ENCODE data around the gene TBC1D14. TPM values are rescaled to one million over a fixed set of nuclear protein-coding genes. Genes with fewer than 3 reads are reported as not detected.

TBC1D14 gene
- total RNA-seq, 1 experiment from 2014 or later, result 54.0 TPM

DNA sequence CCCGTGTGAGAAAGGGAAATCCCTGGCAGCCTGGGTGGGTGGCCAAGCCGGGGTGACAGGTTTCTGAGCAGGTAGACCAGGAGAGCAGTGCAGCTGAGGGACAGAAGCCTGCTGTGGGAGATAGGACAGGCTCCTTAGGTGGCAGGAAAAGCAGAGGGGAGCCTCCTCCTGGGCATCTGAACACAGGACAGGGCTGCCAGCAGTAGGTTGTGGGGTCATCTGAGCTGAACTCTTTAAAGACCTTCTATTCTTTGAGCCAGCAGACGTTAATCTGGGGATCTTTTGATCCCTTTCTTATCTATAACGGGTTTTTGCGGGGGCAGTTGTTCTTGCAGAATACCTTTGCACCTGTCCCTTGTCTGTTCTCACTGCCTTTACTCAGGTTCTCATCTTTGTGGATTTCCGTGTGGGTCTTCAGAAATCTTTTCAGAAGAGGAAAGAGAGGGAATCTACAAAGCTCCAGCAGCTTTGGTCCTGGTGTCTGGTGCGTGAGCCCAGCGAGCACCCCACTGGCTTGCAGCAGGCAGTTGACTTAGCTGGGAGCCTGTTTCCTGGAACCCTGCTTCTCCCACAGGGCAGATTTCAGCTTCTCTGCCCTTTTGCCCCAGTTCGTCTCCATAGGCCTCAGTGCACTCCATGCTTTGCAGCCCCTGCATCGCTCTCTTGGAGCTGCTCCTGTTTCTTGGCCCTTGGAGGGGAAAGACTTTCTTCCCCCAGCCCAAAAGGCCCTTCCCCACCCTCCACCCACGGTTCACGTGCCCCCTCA lies 97.7 kb downstream of the TBC1D14 start:
- DNase-seq, result peak in 1 of 2 experiments; percentile 36
- no peak overlapping the region for H3K4me3 Mint-ChIP-seq (ENCODE audit: unreplicated experiment)
- ChIA-PET CTCF (interaction anchor here (0.6 to 1.7 kb wide), 9 partner anchors 9 to 626 kb away, joined by 3 to 6 read pairs (median 3); no protein-coding TSS in a partner anchor), POLR2A (no interaction called here)
- no peaks in the 10 kb centered on the region for H3K27me3 Mint-ChIP-seq (ENCODE audit: insufficient read depth, unreplicated experiment)
- no peaks in the 10 kb centered on the region for H3K9me3 Mint-ChIP-seq (ENCODE audit: unreplicated experiment)
- TF ChIP-seq, protein P1, sequence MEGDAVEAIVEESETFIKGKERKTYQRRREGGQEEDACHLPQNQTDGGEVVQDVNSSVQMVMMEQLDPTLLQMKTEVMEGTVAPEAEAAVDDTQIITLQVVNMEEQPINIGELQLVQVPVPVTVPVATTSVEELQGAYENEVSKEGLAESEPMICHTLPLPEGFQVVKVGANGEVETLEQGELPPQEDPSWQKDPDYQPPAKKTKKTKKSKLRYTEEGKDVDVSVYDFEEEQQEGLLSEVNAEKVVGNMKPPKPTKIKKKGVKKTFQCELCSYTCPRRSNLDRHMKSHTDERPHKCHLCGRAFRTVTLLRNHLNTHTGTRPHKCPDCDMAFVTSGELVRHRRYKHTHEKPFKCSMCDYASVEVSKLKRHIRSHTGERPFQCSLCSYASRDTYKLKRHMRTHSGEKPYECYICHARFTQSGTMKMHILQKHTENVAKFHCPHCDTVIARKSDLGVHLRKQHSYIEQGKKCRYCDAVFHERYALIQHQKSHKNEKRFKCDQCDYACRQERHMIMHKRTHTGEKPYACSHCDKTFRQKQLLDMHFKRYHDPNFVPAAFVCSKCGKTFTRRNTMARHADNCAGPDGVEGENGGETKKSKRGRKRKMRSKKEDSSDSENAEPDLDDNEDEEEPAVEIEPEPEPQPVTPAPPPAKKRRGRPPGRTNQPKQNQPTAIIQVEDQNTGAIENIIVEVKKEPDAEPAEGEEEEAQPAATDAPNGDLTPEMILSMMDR (IDR thresholded peaks at IDR 0.05; ENCODE audit: insufficient read depth in 1 of 2, low read depth in 1 of 2, low read length in 1 of 2, severe bottlenecking in 1 of 2, unreplicated experiment in 1 of 2), result peak in 1 of 2 experiments; percentile 6
- no TSS peak for BruUV-seq (replicated peaks)
- Histone ChIP-seq H3K4me3 (ENCODE audit: low read depth, low read length) (no peak overlapping the region), H3K9me3 (no peaks in the 10 kb centered on the region), H3K27me3 (replicated peaks; ENCODE audit: control insufficient read depth, insufficient read depth, low read length) (no peaks in the 10 kb centered on the region), H3K36me3 (ENCODE audit: control insufficient read depth, insufficient read depth, low read length) (peaks cover 3% of the 10 kb centered on the region), H3K4me1 (peaks cover 12% of the 10 kb centered on the region)
- peaks cover 86% of the 10 kb centered on the region for H3K36me3 Mint-ChIP-seq (ENCODE audit: insufficient read depth, unreplicated experiment)
- H3K27ac Mint-ChIP-seq (ENCODE audit: unreplicated experiment), result peak overlapping the region; percentile 32
- H3K4me1 Mint-ChIP-seq (ENCODE audit: low read depth, unreplicated experiment), result peaks cover 19% of the 10 kb centered on the region
- intact Hi-C loops (cut with micrococcal nuclease; ENCODE audit: unreplicated experiment), result loop anchor here (1.0 kb wide), 1 partner anchor 33 kb away; no protein-coding TSS in a partner anchor

DNA sequence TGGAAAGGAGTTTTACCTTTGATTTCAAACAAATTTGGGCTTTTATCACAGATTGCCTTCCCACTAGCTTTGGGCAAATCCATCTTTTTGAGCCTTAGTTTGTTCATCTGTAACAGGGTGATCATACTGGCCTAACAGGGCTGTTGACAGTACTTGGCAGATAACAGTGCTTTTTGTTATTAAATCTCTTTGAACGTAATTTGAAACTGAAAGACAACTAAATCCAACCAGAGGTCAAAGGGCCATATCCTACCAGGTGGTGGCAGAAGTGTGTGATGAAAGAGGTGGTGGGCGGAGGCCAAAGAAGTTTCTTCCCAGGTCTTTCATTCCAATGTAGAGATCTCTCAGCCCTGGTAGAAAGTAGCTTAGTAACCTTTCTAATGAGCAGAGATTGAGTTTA lies 98.3 kb downstream of the TBC1D14 start:
- Histone ChIP-seq H3K4me3 (ENCODE audit: low read depth, low read length) (no peak overlapping the region), H3K36me3 (ENCODE audit: control insufficient read depth, insufficient read depth, low read length) (peaks cover 3% of the 10 kb centered on the region), H3K9me3 (no peaks in the 10 kb centered on the region), H3K4me1 (peaks cover 12% of the 10 kb centered on the region), H3K27me3 (replicated peaks; ENCODE audit: control insufficient read depth, insufficient read depth, low read length) (no peaks in the 10 kb centered on the region)
- H3K27ac Mint-ChIP-seq (ENCODE audit: unreplicated experiment), result no peak overlapping the region
- H3K4me1 Mint-ChIP-seq (ENCODE audit: low read depth, unreplicated experiment), result peaks cover 19% of the 10 kb centered on the region
- no peaks in the 10 kb centered on the region for H3K9me3 Mint-ChIP-seq (ENCODE audit: unreplicated experiment)
- ChIA-PET CTCF (interaction anchor here (0.6 to 1.7 kb wide), 4 partner anchors 11 to 627 kb away, joined by 3 to 6 read pairs (median 4); no protein-coding TSS in a partner anchor), POLR2A (no interaction called here)
- TF ChIP-seq, protein P1 (IDR thresholded peaks at IDR 0.05; ENCODE audit: insufficient read depth in 1 of 2, low read depth in 1 of 2, low read length in 1 of 2, severe bottlenecking in 1 of 2, unreplicated experiment in 1 of 2), result no peak
- intact Hi-C loops (cut with micrococcal nuclease; ENCODE audit: unreplicated experiment), result loop anchor here (1.0 to 2.0 kb wide), 2 partner anchors 21 to 34 kb away; no protein-coding TSS in a partner anchor
- no TSS peak for BruUV-seq (replicated peaks)
- DNase-seq, result peak in 1 of 2 experiments; percentile 55
- H3K4me3 Mint-ChIP-seq (ENCODE audit: unreplicated experiment), result no peak overlapping the region
- H3K27me3 Mint-ChIP-seq (ENCODE audit: insufficient read depth, unreplicated experiment), result no peaks in the 10 kb centered on the region
- H3K36me3 Mint-ChIP-seq (ENCODE audit: insufficient read depth, unreplicated experiment), result peaks cover 85% of the 10 kb centered on the region

DNA sequence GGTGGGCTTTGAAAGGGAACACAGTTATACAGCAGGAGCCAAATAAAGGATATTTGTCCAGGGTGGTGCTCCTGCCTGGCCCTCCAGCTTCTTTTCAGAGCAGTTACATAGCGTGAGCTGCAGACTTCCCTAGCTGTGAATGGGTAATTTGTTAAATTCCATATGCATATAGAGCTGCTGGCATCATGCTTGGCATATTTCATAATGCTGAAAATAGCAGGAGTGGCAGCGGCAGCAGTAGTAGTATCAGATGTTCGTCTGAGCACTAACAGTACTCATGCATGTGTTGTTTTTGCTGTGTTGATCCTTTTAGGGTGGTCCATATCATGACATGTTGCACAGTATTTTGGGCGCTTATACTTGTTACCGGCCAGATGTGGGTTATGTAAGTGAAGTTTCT lies 99.9 kb downstream of the TBC1D14 start:
- ChIA-PET CTCF (no interaction called here), POLR2A (no interaction called here)
- H3K9me3 Mint-ChIP-seq (ENCODE audit: unreplicated experiment), result no peaks in the 10 kb centered on the region
- BruUV-seq (replicated peaks), result no TSS peak
- Histone ChIP-seq H3K27me3 (replicated peaks; ENCODE audit: control insufficient read depth, insufficient read depth, low read length) (no peaks in the 10 kb centered on the region), H3K9me3 (no peaks in the 10 kb centered on the region), H3K4me3 (ENCODE audit: low read depth, low read length) (no peak overlapping the region), H3K4me1 (peaks cover 12% of the 10 kb centered on the region), H3K36me3 (ENCODE audit: control insufficient read depth, insufficient read depth, low read length) (peaks cover 1% of the 10 kb centered on the region)
- no peak for DNase-seq
- peaks cover 21% of the 10 kb centered on the region for H3K4me1 Mint-ChIP-seq (ENCODE audit: low read depth, unreplicated experiment)
- intact Hi-C loops (cut with micrococcal nuclease; ENCODE audit: unreplicated experiment), result loop anchor here (2.0 kb wide), 1 partner anchor 23 kb away; no protein-coding TSS in a partner anchor
- H3K27ac Mint-ChIP-seq (ENCODE audit: unreplicated experiment), result no peak overlapping the region
- H3K4me3 Mint-ChIP-seq (ENCODE audit: unreplicated experiment), result no peak overlapping the region
- H3K36me3 Mint-ChIP-seq (ENCODE audit: insufficient read depth, unreplicated experiment), result peaks cover 88% of the 10 kb centered on the region
- H3K27me3 Mint-ChIP-seq (ENCODE audit: insufficient read depth, unreplicated experiment), result no peaks in the 10 kb centered on the region
- TF ChIP-seq, protein P1 (IDR thresholded peaks at IDR 0.05; ENCODE audit: insufficient read depth in 1 of 2, low read depth in 1 of 2, low read length in 1 of 2, severe bottlenecking in 1 of 2, unreplicated experiment in 1 of 2), result no peak
